ENCODE measurements around the gene SHLD2.

DNA sequence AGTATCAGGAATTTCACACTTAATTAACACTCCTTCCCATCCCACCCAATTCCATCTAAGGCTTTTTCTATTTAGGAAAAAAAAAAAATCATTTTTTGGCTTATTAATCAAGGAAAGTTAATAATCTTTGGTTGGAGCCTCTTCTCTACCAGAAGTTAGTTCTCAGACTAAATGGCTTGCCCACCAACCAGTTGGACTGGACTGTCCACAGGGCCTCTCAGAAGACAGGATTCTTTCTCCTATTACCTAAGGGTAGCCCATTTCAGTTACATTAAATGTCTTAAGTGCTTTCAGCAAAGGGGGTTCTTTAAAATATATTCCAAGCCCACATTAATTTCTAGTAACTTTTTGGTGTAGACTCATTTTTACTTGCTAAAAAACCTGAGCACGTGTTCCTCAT lies 35.6 kb upstream of the SHLD2 start:
- no peak for TF ChIP-seq EGR1 (IDR thresholded peaks at IDR 0.05)
- TF ChIP-seq CREB1 (IDR thresholded peaks at IDR 0.05; ENCODE audit: low read depth) = no peak
- no peak for TF ChIP-seq NFIC (IDR thresholded peaks at IDR 0.05)
- no peak for TF ChIP-seq RAD21 (IDR thresholded peaks at IDR 0.05; ENCODE audit: low read depth)
- no peak for TF ChIP-seq REST (IDR thresholded peaks at IDR 0.05; ENCODE audit: low read depth)
- no peak for TF ChIP-seq YY1 (IDR thresholded peaks at IDR 0.05; ENCODE audit: low read depth)
- no peak for TF ChIP-seq EP300 (IDR thresholded peaks at IDR 0.05; ENCODE audit: borderline replicate concordance)
- TF ChIP-seq TAF1 (IDR thresholded peaks at IDR 0.05; ENCODE audit: low read depth) = no peak
- TF ChIP-seq MAX (IDR thresholded peaks at IDR 0.05) = no peak
- TF ChIP-seq TCF12 (IDR thresholded peaks at IDR 0.05; ENCODE audit: low read depth) = no peak
- TF ChIP-seq FOXM1 (IDR thresholded peaks at IDR 0.05; ENCODE audit: borderline replicate concordance, low read depth) = no peak
- TF ChIP-seq, protein P1, sequence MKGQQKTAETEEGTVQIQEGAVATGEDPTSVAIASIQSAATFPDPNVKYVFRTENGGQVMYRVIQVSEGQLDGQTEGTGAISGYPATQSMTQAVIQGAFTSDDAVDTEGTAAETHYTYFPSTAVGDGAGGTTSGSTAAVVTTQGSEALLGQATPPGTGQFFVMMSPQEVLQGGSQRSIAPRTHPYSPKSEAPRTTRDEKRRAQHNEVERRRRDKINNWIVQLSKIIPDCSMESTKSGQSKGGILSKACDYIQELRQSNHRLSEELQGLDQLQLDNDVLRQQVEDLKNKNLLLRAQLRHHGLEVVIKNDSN (IDR thresholded peaks at IDR 0.05) = no peak
- no peak for TF ChIP-seq CEBPB (IDR thresholded peaks at IDR 0.05)
- no peak for TF ChIP-seq TEAD4 (IDR thresholded peaks at IDR 0.05)
